ENCODE results near the gene P2RY4. TPM values are rescaled to one million over a fixed set of nuclear protein-coding genes. Genes with fewer than 3 reads are reported as not detected.

The P2RY4 gene
- total and polyA plus RNA-seq, 7 donors = 0.27 to 1.7 (median 0.45) TPM; not detected in 1

GRCh38 chrX:70268034-70268433, 8.0 kb upstream of the P2RY4 start, which contains the start of gene ARR3:
ARR3 (plus strand) TSS chrX:70268334; CDS start chrX:70269386, 1,052 bp downstream.
- TF ChIP-seq EP300 (IDR thresholded peaks at IDR 0.05) (no peak), CTCF (IDR thresholded peaks at IDR 0.05) (no peak), POLR2A (IDR thresholded peaks at IDR 0.05) (no peak), POLR2AphosphoS5 (IDR thresholded peaks at IDR 0.05) (no peak)
- Histone ChIP-seq H3K4me3 (no peak within 1 kb of the TSS), H3K27ac (no peak within 1 kb of the TSS), H3K36me3 (no peaks in the 10 kb centered on the region), H3K27me3 (no peaks in the 10 kb centered on the region), H3K9me3 (no peaks in the 10 kb centered on the region), H3K4me1 (no peaks in the 10 kb centered on the region)
- intact Hi-C loops (cut with DNase I) = no loop called here
- DNase-seq = no peak

- no peaks in the 10 kb centered on the region for H3K27me3 ChIP-seq
- no peaks in the 10 kb centered on the region for H3K36me3 ChIP-seq
- TF ChIP-seq CTCF (IDR thresholded peaks at IDR 0.05) = no peak
- no peak for TF ChIP-seq POLR2A (IDR thresholded peaks at IDR 0.05)
- no peak for TF ChIP-seq POLR2AphosphoS5 (IDR thresholded peaks at IDR 0.05)
- no peak for TF ChIP-seq EP300 (IDR thresholded peaks at IDR 0.05)
- DNase-seq = no peak
- intact Hi-C loops (cut with DNase I) = no loop called here
- no peaks in the 10 kb centered on the region for H3K9me3 ChIP-seq
- H3K4me3 ChIP-seq = no peak overlapping the region
- no peak overlapping the region for H3K27ac ChIP-seq
- H3K4me1 ChIP-seq = no peaks in the 10 kb centered on the region
- 62 to 82% methylated on average over 3 of the region's 3 CpGs for WGBS, 2 donors
These were observed 4.8 kb upstream of the P2RY4 start for GRCh38 chrX:70264784-70265183.

- H3K27me3 ChIP-seq = no peaks in the 10 kb centered on the region
- DNase-seq = no peak
- no peak overlapping the region for H3K27ac ChIP-seq
- no peaks in the 10 kb centered on the region for H3K4me1 ChIP-seq
- no peaks in the 10 kb centered on the region for H3K9me3 ChIP-seq
- WGBS, 2 donors = 8 to 31% methylated on average over 7 of the region's 7 CpGs
- no peaks in the 10 kb centered on the region for H3K36me3 ChIP-seq
- no peak for TF ChIP-seq POLR2A (IDR thresholded peaks at IDR 0.05)
- TF ChIP-seq CTCF (IDR thresholded peaks at IDR 0.05) = no peak
- TF ChIP-seq POLR2AphosphoS5 (IDR thresholded peaks at IDR 0.05) = no peak
- TF ChIP-seq EP300 (IDR thresholded peaks at IDR 0.05) = no peak
- intact Hi-C loops (cut with DNase I) = no loop called here
- no peak overlapping the region for H3K4me3 ChIP-seq
These were observed 3.1 kb upstream of the P2RY4 start for GRCh38 chrX:70262952-70263567.

- DNase-seq = no peak
- Histone ChIP-seq H3K9me3 (no peaks in the 10 kb centered on the region), H3K27ac (no peak overlapping the region), H3K27me3 (no peaks in the 10 kb centered on the region), H3K4me1 (no peaks in the 10 kb centered on the region), H3K36me3 (no peaks in the 10 kb centered on the region), H3K4me3 (no peak overlapping the region)
- no peak for TF ChIP-seq EP300 (IDR thresholded peaks at IDR 0.05)
- WGBS, 2 donors = 58 to 77% methylated on average over 5 of the region's 5 CpGs
- intact Hi-C loops (cut with DNase I) = no loop called here
These were observed 2.3 kb downstream of the P2RY4 start for GRCh38 chrX:70257423-70258288.

GRCh38 chrX:70255452-70255851, 4.6 kb downstream of the P2RY4 start:
- Histone ChIP-seq H3K27ac (no peak overlapping the region), H3K9me3 (no peaks in the 10 kb centered on the region), H3K36me3 (no peaks in the 10 kb centered on the region), H3K4me3 (no peak overlapping the region), H3K27me3 (no peaks in the 10 kb centered on the region), H3K4me1 (no peaks in the 10 kb centered on the region)
- WGBS, 2 donors = 88 to 99% methylated on average over 2 of the region's 2 CpGs
- TF ChIP-seq POLR2AphosphoS5 (IDR thresholded peaks at IDR 0.05) = no peak
- TF ChIP-seq CTCF (IDR thresholded peaks at IDR 0.05) = no peak
- no peak for TF ChIP-seq POLR2A (IDR thresholded peaks at IDR 0.05)
- TF ChIP-seq EP300 (IDR thresholded peaks at IDR 0.05) = no peak
- intact Hi-C loops (cut with DNase I) = no loop called here
- DNase-seq = no peak

Data from sigmoid colon (tissue), 7 donors.